ENCODE measurements around the gene CDCA5. TPM values are rescaled to one million over a fixed set of nuclear protein-coding genes. Genes with fewer than 3 reads are reported as not detected.
A peak's percentile ranks its signal among the peaks of the same experiment; 100 is the strongest.
"Not testable (repeated sequence)": the region's sequence is repeated elsewhere in the genome, so short reads cannot be mapped to it uniquely, and the experiment has no call there.

CDCA5 gene
- polyA plus RNA-seq, 1 donor: 11.3 TPM

GRCh38 chr11:65118891-65119669, 35.2 kb upstream of the CDCA5 start:
- H3K9me3 ChIP-seq (ENCODE audit: control insufficient read depth, low read depth, low read length); H3K27me3 ChIP-seq (ENCODE audit: control insufficient read depth, insufficient read depth, low read length): not testable (repeated sequence)
- peaks cover 41% of the 10 kb centered on the region for H3K36me3 ChIP-seq (ENCODE audit: control insufficient read depth, insufficient read depth, low read length)

GRCh38 chr11:65118097-65118837, 34.4 kb upstream of the CDCA5 start:
- Histone ChIP-seq H3K36me3 (ENCODE audit: control insufficient read depth, insufficient read depth, low read length) (peaks cover 41% of the 10 kb centered on the region), H3K27me3 (ENCODE audit: control insufficient read depth, insufficient read depth, low read length) (no peaks in the 10 kb centered on the region), H3K4me3 (ENCODE audit: low read length) (no peak overlapping the region), H3K9me3 (ENCODE audit: control insufficient read depth, low read depth, low read length) (no peaks in the 10 kb centered on the region), H3K4me1 (ENCODE audit: control insufficient read depth, insufficient read depth, low read length) (peaks cover 43% of the 10 kb centered on the region), H3K27ac (ENCODE audit: low read length) (peak overlapping the region; percentile 53)
- WGBS (ENCODE audit: insufficient coverage, low lambda C conversion rate): no CpG with 5 or more reads among the region's 18 CpGs
- DNase-seq: no peak

More at GRCh38 chr11:65118891-65119669, 35.2 kb upstream of the CDCA5 start:
- 100% methylated on average over 3 of the region's 18 CpGs for WGBS (ENCODE audit: insufficient coverage, low lambda C conversion rate)
- DNase-seq; H3K4me3 ChIP-seq (ENCODE audit: low read length); H3K27ac ChIP-seq (ENCODE audit: low read length): not testable (repeated sequence)
- peaks cover 37% of the 10 kb centered on the region for H3K4me1 ChIP-seq (ENCODE audit: control insufficient read depth, insufficient read depth, low read length)

- Histone ChIP-seq H3K9me3 (ENCODE audit: control insufficient read depth, low read depth, low read length) (no peaks in the 10 kb centered on the region), H3K4me3 (ENCODE audit: low read length) (peak within 1 kb of the TSS; percentile 94), H3K4me1 (ENCODE audit: control insufficient read depth, insufficient read depth, low read length) (peaks cover 44% of the 10 kb centered on the region), H3K27ac (ENCODE audit: low read length) (peak within 1 kb of the TSS; percentile 78), H3K36me3 (ENCODE audit: control insufficient read depth, insufficient read depth, low read length) (peaks cover 41% of the 10 kb centered on the region), H3K27me3 (ENCODE audit: control insufficient read depth, insufficient read depth, low read length) (peaks cover 2% of the 10 kb centered on the region)
- peak; percentile 99 for DNase-seq
- no CpG with 5 or more reads among the region's 89 CpGs for WGBS (ENCODE audit: insufficient coverage, low lambda C conversion rate)
These were observed 33.6 kb upstream of the CDCA5 start, which contains the start of gene ZNHIT2 for GRCh38 chr11:65117206-65118096. Gene ZNHIT2 (minus strand): TSS chr11:65117701. CDS start chr11:65117653, 48 bp downstream.

- H3K4me1 ChIP-seq (ENCODE audit: control insufficient read depth, insufficient read depth, low read length): peaks cover 44% of the 10 kb centered on the region
- H3K4me3 ChIP-seq (ENCODE audit: low read length): peak overlapping the region; percentile 94
- H3K27me3 ChIP-seq (ENCODE audit: control insufficient read depth, insufficient read depth, low read length): peaks cover 2% of the 10 kb centered on the region
- no CpG with 5 or more reads among the region's 68 CpGs for WGBS (ENCODE audit: insufficient coverage, low lambda C conversion rate)
- no peaks in the 10 kb centered on the region for H3K9me3 ChIP-seq (ENCODE audit: control insufficient read depth, low read depth, low read length)
- DNase-seq: peak in 1 of 2 donors; percentile 57
- peaks cover 41% of the 10 kb centered on the region for H3K36me3 ChIP-seq (ENCODE audit: control insufficient read depth, insufficient read depth, low read length)
- peak overlapping the region; percentile 78 for H3K27ac ChIP-seq (ENCODE audit: low read length)
These were observed 32.7 kb upstream of the CDCA5 start for GRCh38 chr11:65116370-65117205.

GRCh38 chr11:65115361-65116082, 31.7 kb upstream of the CDCA5 start:
- Histone ChIP-seq H3K27me3 (ENCODE audit: control insufficient read depth, insufficient read depth, low read length) (peaks cover 2% of the 10 kb centered on the region), H3K27ac (ENCODE audit: low read length) (no peak overlapping the region), H3K4me1 (ENCODE audit: control insufficient read depth, insufficient read depth, low read length) (peaks cover 45% of the 10 kb centered on the region), H3K36me3 (ENCODE audit: control insufficient read depth, insufficient read depth, low read length) (peaks cover 38% of the 10 kb centered on the region), H3K4me3 (ENCODE audit: low read length) (no peak overlapping the region), H3K9me3 (ENCODE audit: control insufficient read depth, low read depth, low read length) (no peaks in the 10 kb centered on the region)
- DNase-seq: no peak
- WGBS (ENCODE audit: insufficient coverage, low lambda C conversion rate): no CpG with 5 or more reads among the region's 21 CpGs

- no peak overlapping the region for H3K27ac ChIP-seq (ENCODE audit: low read length)
- DNase-seq: no peak
- peaks cover 42% of the 10 kb centered on the region for H3K4me1 ChIP-seq (ENCODE audit: control insufficient read depth, insufficient read depth, low read length)
- H3K27me3 ChIP-seq (ENCODE audit: control insufficient read depth, insufficient read depth, low read length): peaks cover 2% of the 10 kb centered on the region
- H3K36me3 ChIP-seq (ENCODE audit: control insufficient read depth, insufficient read depth, low read length): peaks cover 33% of the 10 kb centered on the region
- H3K4me3 ChIP-seq (ENCODE audit: low read length): no peak overlapping the region
- WGBS (ENCODE audit: insufficient coverage, low lambda C conversion rate): no CpG with 5 or more reads among the region's 11 CpGs
- no peaks in the 10 kb centered on the region for H3K9me3 ChIP-seq (ENCODE audit: control insufficient read depth, low read depth, low read length)
These were observed 30.8 kb upstream of the CDCA5 start for GRCh38 chr11:65114538-65115171.

- DNase-seq: no peak
- Histone ChIP-seq H3K27me3 (ENCODE audit: control insufficient read depth, insufficient read depth, low read length) (peaks cover 2% of the 10 kb centered on the region), H3K27ac (ENCODE audit: low read length) (no peak overlapping the region), H3K4me1 (ENCODE audit: control insufficient read depth, insufficient read depth, low read length) (peaks cover 42% of the 10 kb centered on the region), H3K9me3 (ENCODE audit: control insufficient read depth, low read depth, low read length) (no peaks in the 10 kb centered on the region), H3K4me3 (ENCODE audit: low read length) (peak overlapping the region; percentile 76), H3K36me3 (ENCODE audit: control insufficient read depth, insufficient read depth, low read length) (peaks cover 35% of the 10 kb centered on the region)
- WGBS (ENCODE audit: insufficient coverage, low lambda C conversion rate): 70% methylated on average over 2 of the region's 6 CpGs
These were observed 30.0 kb upstream of the CDCA5 start for GRCh38 chr11:65113839-65114238.

GRCh38 chr11:65113361-65113756, 29.5 kb upstream of the CDCA5 start:
- Histone ChIP-seq H3K4me3 (ENCODE audit: low read length) (peak overlapping the region; percentile 76), H3K4me1 (ENCODE audit: control insufficient read depth, insufficient read depth, low read length) (peaks cover 37% of the 10 kb centered on the region), H3K9me3 (ENCODE audit: control insufficient read depth, low read depth, low read length) (no peaks in the 10 kb centered on the region), H3K27me3 (ENCODE audit: control insufficient read depth, insufficient read depth, low read length) (peaks cover 2% of the 10 kb centered on the region), H3K27ac (ENCODE audit: low read length) (peak overlapping the region; percentile 84), H3K36me3 (ENCODE audit: control insufficient read depth, insufficient read depth, low read length) (peaks cover 34% of the 10 kb centered on the region)
- no peak for DNase-seq
- no CpG with 5 or more reads among the region's 14 CpGs for WGBS (ENCODE audit: insufficient coverage, low lambda C conversion rate)
